Measurements from ENCODE around the gene PMEPA1.

GRCh38 chr20:57701651-57702050 lies 8.2 kb downstream of the PMEPA1 start:
- no peak for TF ChIP-seq TAF1 (IDR thresholded peaks at IDR 0.05; ENCODE audit: borderline replicate concordance, insufficient read depth, low read length)
- no peak for TF ChIP-seq SIN3A (IDR thresholded peaks at IDR 0.05; ENCODE audit: borderline replicate concordance, insufficient read depth, low read length)
- no peak for TF ChIP-seq POLR2AphosphoS5 (IDR thresholded peaks at IDR 0.05; ENCODE audit: low read depth, low read length)

All from PFSK-1 (cell line).